Femur (tissue), 1 donor: ENCODE measurements around the gene UBE2O.
A peak's percentile ranks its signal among the peaks of the same experiment; 100 is the strongest.

ENCODE experiments used
- DNase-seq: peaks from one replicate; pipeline ENCODE4 v3.0.0-alpha.2; 2017

The UBE2O gene

DNA sequence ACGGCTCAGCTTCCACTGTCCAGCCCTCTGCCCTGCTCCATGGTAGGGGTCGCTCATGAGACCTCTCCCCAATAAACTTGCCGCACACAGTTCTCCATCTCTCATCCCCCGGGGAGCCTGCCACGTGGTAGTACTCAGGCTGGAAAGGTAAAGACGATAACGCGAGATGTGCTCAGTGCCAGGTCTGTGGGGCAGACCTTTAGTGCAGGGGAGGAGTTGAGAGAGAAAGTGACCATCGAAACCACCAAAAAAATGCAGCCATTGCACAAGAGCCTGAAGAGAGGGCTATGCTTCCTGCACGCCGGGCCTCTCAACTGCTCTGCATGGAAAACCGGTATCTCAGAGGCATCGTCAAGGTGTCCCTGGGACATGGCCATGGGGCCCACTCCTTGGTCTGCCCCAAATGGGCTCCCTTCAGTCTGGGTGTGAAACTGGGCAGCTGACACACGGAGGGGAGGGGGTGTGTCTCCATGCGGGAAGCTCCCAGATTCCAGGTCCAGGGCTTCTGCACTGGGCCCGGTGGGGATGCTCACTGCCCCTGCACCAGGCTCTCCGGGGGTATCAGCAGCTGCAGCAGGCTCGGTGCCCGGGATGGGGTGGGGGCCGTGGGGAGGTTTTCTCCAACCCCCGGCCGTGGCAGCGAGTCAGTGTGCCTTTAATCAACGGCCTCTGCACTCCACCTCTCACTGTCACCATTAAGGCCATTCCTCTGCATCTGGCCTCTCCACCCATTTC lies 9.8 kb upstream of the UBE2O start:
- no peak for DNase-seq

DNA sequence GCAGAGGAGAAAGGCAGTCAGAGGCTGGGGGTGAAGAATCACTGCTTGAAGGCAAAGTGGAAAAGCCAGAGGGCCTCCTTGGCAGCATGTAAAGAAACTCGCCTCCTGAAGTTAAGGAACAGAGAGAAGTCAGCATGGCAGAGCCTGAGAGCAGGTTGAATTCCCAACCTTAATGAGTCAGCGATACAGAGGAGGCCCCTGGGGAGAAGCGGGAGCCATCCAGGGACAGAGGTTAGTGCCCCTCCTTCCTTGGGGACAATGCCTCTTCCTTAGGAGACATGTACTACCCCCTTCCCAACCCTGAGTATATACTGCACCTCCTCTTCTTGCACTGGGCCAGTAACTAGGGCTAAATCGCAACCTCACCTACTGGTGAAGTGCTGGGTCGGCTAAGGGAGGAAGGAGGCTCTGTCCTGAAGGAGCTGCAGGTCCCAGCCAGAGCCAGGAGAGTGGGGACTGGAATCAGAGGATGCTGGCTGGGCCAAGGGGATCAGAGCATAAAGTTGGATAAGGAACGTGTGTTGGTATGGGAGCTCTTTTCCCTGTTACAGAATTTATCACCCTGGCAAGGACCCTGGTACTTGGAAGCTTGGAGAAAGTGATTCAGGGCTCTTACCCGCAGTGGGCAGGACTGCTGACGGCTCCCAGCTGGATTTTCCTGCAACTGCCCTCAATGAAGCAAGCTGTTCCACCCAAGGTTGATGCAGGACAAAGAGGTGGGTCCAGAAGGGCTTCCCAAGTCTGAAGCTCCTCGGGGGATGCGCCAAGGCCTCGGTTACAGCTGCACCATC lies 9.0 kb upstream of the UBE2O start:
- DNase-seq: no peak

DNA sequence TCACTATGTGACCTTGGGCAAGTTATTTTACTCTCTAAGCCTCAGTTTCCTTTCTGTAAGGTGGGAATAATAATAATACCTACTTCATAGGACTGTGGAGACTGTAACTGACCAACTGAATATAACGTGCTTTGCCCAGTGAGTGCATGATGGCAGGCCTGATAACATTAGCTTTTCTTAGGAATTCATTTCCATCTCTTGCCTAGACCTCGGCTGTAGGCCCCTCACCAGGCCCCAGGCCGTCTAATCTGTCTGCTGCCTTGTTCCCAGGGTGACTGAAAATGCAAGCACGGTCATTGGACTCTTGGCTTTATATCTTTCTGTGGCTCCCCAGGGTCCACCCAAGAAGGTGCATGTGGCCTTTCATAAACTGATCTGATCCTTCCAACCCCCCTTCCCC lies 6.7 kb upstream of the UBE2O start:
- no peak for DNase-seq

DNA sequence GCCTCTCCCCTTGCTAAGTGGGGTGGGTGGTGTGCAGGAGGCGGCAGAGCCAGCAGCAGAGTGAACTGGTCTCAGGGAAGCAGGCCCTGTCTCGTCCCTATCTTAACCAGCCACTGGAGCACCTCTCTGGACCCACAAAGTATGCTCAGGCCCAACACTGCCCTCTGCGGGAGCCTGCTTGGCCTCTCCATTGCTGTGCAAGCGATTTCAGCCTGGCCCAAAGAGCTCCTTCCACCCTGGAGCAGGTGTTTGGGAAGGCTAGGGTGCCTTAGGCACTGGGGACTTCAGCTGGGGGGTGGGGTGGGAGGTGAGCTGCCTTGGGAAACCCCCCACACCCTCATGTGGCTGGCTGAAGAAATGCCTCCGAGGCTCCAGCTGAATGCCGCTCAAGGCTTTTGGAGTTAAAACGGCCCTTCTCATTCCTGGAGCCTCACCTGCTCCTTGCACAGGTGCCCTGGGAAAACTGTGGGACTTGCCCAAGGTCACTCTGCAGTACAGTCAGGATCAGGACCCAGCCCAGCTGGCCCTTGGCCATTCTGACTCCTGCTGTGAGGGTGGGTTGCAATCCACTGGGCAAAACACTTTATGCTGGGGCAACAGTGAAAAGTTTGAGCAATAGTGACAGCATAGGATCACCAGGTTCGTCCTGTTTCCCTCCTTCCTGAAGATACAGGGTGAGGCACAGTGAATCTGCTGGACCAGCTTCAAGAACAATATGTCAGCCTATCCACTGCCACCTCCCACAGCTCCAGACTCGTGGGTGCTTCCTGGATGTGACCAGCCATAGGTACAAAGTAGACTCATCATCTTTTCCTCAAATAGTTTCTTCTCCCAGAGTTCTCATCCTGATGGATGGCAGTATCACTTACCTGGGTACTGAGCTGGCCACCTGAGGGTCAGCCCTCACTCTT lies 5.9 kb upstream of the UBE2O start:
- DNase-seq: peak; percentile 48

DNA sequence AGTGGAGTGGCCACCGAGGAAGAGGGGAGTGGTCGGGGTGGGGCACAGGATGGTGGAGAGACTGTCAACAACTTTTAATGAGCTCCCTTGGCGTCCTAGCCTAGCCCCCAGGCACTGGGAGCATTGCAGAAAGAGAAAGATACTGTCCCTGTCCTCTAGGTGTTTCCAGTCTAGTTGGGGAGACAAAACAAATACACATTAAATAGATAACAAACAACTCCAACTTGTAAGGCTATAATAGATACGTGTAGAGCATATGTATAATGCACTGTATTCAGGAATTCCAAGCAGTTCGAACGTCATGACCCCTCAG lies 435 bp upstream of the UBE2O start:
- no peak for DNase-seq

DNA sequence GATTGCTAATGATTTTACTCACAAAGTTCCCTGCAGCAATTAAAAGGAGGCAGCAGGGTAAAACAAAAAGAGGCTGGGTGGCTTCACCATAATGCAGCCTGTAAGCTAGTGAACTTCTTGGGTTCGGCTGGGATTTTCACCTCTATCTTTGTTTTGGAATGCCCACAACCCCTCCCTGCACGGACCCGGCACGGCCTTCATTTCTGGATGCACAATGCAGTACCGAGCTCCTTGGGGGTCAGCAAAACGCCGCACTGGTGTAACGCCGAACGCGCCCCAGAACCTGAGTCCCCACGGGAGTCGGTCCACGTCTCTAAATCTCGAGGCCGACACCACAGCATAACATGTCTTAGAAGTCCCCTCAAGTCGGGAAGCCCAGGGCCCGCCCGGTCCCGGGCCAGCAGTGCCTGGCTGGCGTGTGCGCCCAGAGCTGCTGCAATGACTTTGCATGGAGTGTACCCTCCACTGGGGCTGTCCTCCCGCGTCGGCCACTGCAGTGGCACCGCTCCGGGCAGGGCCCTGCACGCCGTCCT lies 759 bp downstream of the UBE2O start:
- DNase-seq: no peak

DNA sequence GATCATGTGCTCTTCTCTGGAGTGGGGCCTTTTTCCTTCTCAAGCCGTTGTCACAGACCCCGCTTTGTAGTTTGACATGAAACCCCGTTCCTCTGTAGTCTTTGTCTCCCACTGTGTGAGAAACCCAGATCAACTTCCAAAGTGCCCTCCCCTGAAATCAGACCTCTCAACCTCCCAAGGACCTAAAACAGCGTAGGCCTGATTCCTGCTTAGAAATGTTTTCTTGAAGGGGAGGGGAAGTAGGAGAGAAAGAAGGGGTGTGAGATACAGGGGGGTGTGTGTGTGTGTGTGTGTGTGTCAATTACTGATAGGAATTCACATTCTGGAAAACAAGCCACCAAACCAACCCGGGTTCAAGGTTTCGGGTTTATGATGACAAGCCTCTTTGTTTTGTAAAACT lies 1.4 kb downstream of the UBE2O start:
- DNase-seq: no peak

DNA sequence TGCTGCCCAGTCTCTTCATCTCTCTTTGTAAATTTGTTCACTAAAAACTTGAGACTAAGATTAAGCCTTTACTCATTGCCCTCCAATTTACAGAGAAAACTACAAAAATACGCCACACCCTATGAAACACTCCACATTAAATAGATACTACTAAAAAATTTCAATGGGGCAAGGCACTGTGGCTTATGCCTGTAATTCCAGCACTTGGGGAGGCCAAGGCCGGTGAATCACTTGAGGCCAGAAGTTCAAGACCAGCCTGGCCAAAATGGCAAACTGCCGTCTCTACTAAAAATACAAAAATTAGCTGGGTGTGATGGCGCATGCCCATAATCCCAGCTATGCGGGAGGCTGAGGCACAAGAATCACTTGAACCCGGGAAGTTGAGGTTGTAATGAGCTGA lies 3.8 kb downstream of the UBE2O start:
- no peak for DNase-seq

DNA sequence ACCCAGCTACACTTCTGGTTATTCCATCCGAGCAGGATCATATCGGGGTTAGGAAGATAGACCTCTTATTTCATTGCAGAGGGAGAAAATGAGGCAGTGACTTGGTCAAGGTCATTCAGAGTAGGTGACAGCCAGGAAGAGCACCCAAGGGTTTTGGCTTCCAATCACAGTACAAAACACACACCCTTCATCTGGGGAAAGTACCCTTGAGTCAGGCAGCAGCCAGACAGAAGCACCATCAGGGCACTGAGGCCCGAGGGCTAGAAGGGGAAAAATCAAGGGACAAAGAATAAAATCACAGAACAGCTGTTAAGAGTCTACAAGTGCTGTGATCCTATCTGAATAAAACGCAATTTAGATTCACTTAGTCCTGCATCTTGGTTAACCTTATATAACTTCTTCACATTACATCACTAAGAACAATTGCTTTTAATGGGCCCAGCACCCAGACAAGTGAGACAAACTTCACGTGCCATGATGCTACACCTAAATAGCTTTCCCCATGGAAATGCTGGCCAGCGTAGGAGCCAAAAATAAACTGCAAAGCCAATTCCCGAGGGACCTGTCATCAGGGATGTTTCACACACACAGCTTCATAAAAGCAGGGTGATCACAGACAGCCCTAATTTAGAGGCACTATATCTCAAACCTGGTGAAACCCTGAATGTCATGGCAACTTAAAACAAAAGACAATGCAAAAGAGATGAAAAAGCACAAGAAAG lies 4.9 kb downstream of the UBE2O start:
- no peak for DNase-seq

DNA sequence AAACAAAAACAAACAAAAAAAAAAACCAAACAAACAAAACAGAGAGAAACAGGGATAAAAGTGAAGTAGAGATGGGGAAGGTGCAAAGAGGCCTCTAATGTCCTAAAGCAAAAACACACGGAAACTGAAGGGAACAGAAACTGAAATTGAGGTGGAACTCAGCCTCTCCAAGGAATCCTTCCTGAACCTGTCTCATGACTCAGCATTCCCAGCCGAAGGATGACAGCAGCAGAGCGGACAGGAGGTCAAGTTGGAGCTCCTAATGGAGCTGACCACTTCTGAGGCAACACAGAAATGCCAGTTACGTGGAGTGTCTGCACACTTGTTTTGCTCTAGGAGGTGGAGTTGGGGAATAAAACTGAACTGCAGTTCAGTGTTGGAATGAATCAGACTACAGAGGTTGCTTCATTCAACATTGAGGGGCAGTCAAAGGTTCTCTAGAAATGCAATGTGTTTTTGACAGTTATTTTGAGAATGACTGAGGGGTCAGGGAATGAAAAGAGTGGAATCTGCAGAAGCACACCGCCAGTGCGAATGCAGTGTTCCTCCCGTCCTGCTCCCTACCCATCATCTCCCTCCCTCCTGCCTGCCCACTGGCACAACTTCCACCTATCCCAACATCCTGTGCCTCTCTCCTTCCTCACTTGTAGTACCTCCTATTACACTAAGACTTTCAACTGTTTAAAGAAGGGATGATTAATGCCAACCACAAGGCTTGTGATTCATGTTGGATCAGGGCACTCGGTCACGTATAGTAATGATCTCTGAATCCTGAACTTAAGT lies 6.3 kb downstream of the UBE2O start:
- DNase-seq: no peak

DNA sequence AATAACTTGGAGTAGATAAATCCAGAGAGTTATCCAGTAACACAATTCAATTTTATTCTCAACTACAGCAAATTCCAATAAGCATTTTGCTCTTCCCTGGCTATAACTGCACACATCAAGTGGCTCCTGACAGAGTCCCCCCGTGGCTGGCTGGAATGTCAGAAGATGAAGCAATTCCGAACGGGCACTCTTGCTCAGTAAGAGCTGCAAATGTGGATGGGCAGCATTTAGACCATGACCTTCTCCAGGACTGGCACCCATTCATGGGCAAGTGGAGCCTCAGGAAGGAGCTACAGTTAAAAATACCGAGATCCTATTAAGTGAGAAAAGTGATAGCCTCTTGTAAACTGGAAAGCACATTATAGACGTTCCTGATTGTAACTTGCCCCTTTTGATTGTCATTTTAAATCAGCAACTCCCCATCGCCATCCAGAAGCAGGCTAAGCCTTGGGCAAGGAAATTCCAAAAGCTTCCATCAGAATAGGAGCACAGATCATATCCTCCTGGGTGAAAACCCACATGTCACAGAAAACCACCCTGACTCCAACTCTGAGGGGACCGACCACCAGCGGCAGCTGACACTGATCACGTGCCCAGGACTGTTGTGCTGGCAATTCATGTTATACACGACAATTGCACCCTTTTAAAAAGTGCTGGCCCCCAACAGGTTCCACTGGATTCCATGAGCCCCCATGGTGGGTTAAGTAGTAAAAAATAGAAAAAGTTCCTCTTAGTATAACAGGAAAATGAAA lies 7.1 kb downstream of the UBE2O start:
- DNase-seq: no peak

DNA sequence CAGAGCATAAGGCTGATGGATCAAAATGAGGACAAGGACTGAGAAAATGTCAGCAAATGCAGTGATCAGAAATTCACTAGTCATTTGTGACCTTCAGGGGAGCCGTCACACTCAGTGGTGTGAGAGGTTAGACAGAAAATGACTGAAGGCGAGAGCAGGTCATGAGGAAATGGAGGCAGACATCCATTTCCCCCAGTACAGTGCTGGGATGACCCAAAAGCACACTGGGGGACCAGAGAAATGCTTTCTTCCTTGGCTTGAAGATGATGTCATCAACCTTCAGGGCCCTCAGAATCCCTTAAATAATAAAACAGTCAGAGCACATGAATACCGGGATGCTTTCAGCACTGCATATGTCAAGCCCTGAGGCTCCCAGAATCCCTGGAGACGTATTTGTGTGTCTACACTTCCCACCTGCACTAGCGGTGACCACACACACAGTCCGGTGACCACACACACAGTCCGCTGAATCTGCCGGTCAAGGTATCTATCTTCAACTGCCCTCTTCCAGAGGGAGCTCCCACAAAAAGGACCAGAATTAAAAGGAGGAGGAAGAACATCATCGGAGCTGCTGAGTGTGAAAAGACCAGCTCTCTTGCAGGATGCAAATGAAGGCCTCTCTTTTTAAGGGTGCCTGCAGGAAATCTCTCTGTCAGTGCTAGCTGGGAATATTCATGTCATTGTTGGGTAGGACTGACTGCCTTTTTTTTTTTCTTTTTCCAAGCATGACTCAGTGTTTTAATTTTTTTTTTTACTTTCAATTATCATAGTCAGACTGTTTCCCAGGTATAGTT lies 8.2 kb downstream of the UBE2O start:
- no peak for DNase-seq

DNA sequence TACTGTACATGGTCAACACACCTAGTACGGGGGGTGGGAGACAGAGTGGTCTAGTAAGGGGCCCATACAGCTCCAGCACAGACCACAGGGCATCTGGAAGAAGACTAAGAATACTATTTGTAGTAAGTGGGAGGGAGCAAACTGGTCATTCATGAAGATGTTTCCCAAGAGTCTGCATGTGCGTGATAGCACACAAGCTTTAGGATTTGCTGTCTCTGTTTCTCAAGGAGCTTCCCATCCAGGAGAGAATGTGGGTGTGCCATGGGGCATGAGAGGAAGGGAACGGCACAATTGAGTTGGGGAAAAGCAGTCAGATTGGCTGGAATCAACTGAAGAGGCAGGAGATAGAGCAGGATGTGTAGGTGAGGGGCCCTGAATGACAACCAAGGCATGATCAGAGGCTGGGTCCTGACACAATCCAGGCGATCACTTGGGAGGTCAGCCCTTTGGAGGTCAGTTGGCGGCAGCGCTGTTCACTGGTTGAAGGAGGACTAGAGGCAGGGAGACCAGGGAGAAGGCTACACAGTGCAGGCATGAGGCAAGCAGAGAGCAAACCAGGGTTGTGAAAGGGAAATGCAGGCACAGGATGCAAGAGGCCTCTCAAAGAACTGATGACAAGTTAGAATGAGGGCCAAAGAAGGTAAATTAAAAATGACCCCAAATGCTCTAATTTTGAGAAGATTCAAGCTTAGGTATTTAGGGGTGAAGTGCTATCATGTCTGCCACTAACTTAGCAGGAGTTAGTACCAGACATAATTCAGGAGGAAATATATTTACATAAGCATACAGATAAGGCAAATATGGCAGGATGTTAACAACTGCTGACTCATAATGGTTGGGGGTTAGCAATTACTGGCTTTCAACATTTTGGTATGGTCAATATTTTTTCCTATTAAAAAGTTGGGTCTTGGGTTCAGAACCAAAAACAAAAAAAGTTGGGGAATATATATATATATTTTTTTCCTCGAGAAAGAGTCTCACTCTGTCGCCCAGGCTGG lies 10.3 kb downstream of the UBE2O start:
- no peak for DNase-seq

DNA sequence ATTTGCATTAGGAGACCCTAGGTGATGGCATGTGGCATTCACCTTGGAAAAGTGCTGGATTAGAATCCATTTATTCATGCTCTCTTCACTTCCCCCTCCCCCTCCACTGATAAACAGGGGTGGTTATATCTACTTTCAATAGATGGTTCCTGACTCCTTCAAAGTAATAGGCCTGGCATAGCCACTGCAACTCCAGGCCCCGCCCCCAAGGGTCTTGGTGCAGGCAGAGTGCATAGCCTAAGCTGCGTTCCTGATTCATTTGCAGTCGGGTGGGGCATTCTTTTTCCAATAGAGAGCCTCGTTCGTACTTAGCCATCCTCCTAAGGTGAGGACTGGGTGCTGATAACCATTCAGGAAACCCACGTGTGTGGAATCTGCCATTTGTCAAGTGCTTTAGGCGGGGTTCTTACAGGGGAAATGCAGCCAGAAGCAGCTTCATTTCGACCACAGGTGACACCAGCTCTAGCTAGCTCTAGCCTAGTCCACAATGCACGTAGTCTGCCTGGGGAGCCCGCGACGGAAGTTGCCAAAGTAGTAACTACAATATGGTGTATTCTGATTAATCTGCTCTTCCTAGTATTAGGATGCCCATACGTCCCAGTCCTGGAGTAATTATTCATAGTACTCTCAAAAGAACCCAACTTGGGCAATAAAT lies 11.1 kb downstream of the UBE2O start:
- no peak for DNase-seq

DNA sequence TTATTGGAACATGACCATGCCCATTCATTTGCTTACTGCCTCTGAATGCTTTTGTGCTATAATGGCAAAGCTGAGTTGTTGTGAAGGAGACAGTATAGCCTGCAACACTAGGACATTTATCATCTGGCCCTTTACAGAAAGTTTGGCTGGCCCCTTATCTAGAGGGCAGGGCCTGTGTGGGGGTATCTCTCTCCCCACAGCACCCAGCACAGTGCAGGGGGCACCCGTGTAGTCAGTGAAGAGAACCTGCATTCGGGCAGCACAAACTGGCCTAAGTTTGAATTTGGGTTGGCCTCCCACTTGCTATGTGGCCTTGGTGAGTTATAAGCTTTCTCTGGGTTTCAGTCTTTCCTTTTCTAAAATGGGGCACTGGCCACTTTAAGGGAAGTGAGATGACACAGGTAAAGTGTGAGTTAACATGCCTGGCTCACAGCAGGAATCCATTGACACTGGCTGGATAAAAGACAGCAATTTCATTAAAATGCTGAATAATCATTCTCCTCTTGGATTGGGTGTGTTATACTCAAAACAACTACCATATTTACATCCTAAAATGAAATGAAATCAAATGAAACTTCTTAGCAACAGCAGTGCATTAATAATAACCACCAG lies 12.1 kb downstream of the UBE2O start:
- no peak for DNase-seq

DNA sequence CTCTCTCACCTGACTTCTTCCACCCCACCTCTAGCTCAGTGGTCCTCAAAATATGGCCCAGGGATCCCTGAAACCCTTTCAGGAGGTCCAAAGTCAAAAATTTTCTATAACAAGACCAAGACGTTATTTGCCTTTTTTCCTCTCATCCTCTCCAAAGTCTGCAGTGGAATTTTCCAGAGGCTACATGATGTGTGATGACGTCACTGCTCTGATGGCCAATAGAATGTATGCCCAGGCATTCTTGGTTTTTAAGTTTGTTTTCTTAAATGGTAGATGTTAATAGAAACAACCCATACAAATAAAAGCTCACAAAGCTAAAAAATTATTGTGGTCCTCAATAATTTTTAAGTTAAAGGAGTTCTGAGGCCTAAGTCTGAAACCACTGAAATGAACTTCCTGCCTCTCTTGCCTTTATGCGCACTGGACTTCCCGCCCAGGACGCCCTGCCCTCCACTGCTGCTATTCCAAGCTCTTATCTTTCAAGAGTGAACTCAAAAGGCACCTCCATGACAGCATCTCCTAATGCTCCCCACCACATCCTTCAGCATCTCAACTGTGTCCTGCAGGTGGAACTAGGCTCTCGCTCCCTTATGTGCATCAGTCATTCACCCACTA lies 13.5 kb downstream of the UBE2O start:
- no peak for DNase-seq

DNA sequence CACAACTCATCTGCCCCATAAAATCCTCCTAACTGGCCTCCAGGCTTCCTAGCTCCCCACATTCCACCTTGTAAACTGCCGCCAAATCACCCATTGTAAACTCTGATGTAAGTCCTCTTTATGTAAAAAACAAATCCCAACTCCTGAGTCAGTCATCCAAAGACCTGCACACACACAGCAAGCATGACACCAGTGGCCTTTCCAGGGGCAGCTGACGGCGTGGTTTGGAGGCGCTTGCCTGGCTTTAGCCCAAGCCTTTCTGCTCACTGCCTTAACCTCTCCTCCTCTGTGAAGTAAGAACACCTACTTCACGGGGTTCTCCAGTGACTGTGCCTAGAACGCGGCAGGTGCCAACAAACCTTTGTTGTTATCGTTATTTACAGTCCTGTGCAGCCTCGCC lies 14.0 kb downstream of the UBE2O start:
- no peak for DNase-seq
